Choroid plexus epithelial cell (primary cell): ENCODE data around the gene CAMK1G.

ENCODE experiments used
- DNase-seq: peaks from one replicate; pipeline ENCODE4 v3.0.0-alpha.2; 2010; ENCODE audit warnings: low read depth
- H3K4me3 ChIP-seq: 2 replicates; pipeline ENCODE4 v1.5.1; 2011; ENCODE audit warnings: low read depth, mild to moderate bottlenecking, control low read depth, low read length, moderate library complexity
- CTCF ChIP-seq: conservative IDR thresholded peaks from 2 replicates; pipeline ENCODE4 v1.5.1; 2011; ENCODE audit warnings: low read depth, mild to moderate bottlenecking, control low read depth, inconsistent platforms, low read length, moderate library complexity

The CAMK1G gene

GRCh38 chr1:209607102-209607794 is 23.7 kb downstream of the CAMK1G start:
- H3K4me3 ChIP-seq = no peak overlapping the region
- no peak for TF ChIP-seq CTCF
- DNase-seq = peak; percentile 32

- H3K4me3 ChIP-seq = no peak overlapping the region
- no peak for DNase-seq
- no peak for TF ChIP-seq CTCF
These were observed 24.3 kb downstream of the CAMK1G start for GRCh38 chr1:209607795-209608178.

- TF ChIP-seq CTCF = no peak
- DNase-seq = no peak
These were observed 25.7 kb downstream of the CAMK1G start for GRCh38 chr1:209609041-209609790.

GRCh38 chr1:209609791-209610630 is 26.5 kb downstream of the CAMK1G start:
- TF ChIP-seq CTCF = no peak
- no peak overlapping the region for H3K4me3 ChIP-seq
- no peak for DNase-seq

More at GRCh38 chr1:209609041-209609790, 25.7 kb downstream of the CAMK1G start:
- no peak overlapping the region for H3K4me3 ChIP-seq

- no peak for DNase-seq
These were observed 27.1 kb downstream of the CAMK1G start for GRCh38 chr1:209610631-209610905.

GRCh38 chr1:209611771-209612570 is 28.5 kb downstream of the CAMK1G start:
- TF ChIP-seq CTCF = no peak
- no peak for DNase-seq
- H3K4me3 ChIP-seq = no peak overlapping the region

More at GRCh38 chr1:209610631-209610905, 27.1 kb downstream of the CAMK1G start:
- TF ChIP-seq CTCF = no peak
- no peak overlapping the region for H3K4me3 ChIP-seq
